K562 (cell line): ENCODE data around the gene LRRC3. TPM values are rescaled to one million over a fixed set of nuclear protein-coding genes. Genes with fewer than 3 reads are reported as not detected.

Source experiments
- ATAC-seq: fragments of 200-7000 bp; cut with Tn5 transposase; 3 replicates; pipeline ENCODE4 v1.9.1; 2020; ENCODE audit warnings: moderate library complexity
- BruUV-seq: library from RNA; stranded (reverse); fragments of 400-500 nt; replicated peaks from 2 replicates; lab custom pipeline; 2021; lab: Mats Ljungman, UMichigan
- CTCF ChIA-PET: fragments of 300-600 bp; formaldehyde crosslinking; extraction: SDS; loops from one replicate; lab custom pipeline; 2021; ENCODE audit warnings: low intra/inter-chr PET ratio; lab: Yijun Ruan, JAX
- POLR2A ChIA-PET: fragments of 300-600, 350-650 bp; sonication (Branson Sonifier 250); formaldehyde crosslinking; extraction: SDS; loops from one replicate; lab custom pipeline; 2021; ENCODE audit warnings: antibody characterized with exemption, inconsistent platforms; lab: Yijun Ruan, JAX
- DNase-seq, 4 experiments: peaks; one replicate each; pipeline versions ENCODE4 v3.0.0 to v3.0.0-alpha.2; 2011 to 2018; ENCODE audit warnings: low spot score in 3 of 4, mixed read lengths in 3 of 4; ENCODE audit errors: extremely low read depth in 1 of 4
- FAIRE-seq: peaks from 2 replicates; lab custom pipeline; 2011; peaks lifted over from hg19 to GRCh38; lab: Jason Lieb, UNC
- H2AFZ ChIP-seq: 2 replicates; pipeline ENCODE4 v1.6.0; 2011; ENCODE audit warnings: low read depth, low read length, control low read depth, inconsistent platforms
- H3K27ac ChIP-seq: fragments of 200-600 bp; 3 replicates; pipeline ENCODE4 v1.8.0; 2011; ENCODE audit warnings: low read depth, mild to moderate bottlenecking, control low read depth, inconsistent platforms, low read length, moderate library complexity, mixed read lengths; ENCODE audit errors: extremely low read depth
- H3K27me3 ChIP-seq, 2 experiments: fragments of 300-600 bp in 1 of 2; 2 replicates in 1 of 2; 3 replicates in 1 of 2; pipeline versions ENCODE4 v1.6.0 to v1.8.0; 2011; ENCODE audit warnings: inconsistent platforms in 2 of 2, low read length in 2 of 2, mild to moderate bottlenecking in 1 of 2, mixed read lengths in 1 of 2, moderate library complexity in 1 of 2; ENCODE audit not compliant: control insufficient read depth in 2 of 2, insufficient read depth in 2 of 2
- H3K36me3 ChIP-seq: fragments of 300-600 bp; 3 replicates; pipeline ENCODE4 v1.8.0; 2011; ENCODE audit warnings: mild to moderate bottlenecking, low read length, inconsistent platforms; ENCODE audit not compliant: control insufficient read depth, insufficient read depth
- H3K4me1 ChIP-seq, 2 experiments: fragments of 200-600 bp in 1 of 2; replicated peaks in 1 of 2; 2 replicates in 1 of 2; 3 replicates in 1 of 2; pipeline versions ENCODE4 v1.5.1 to v1.8.0; 2011; ENCODE audit warnings: inconsistent platforms in 2 of 2, low read length in 2 of 2, mild to moderate bottlenecking in 1 of 2, mixed read lengths in 1 of 2, moderate library complexity in 1 of 2; ENCODE audit not compliant: control insufficient read depth in 2 of 2, insufficient read depth in 2 of 2
- H3K4me2 ChIP-seq: 2 replicates; pipeline ENCODE4 v1.6.1; 2011; ENCODE audit warnings: low read length, control low read depth, inconsistent platforms, mixed read lengths; ENCODE audit not compliant: insufficient read depth
- H3K4me3 ChIP-seq: fragments of 200-600 bp; sonication (generic), shearing (Covaris generic); 2 replicates; pipeline ENCODE4 v1.5.1; 2016; ENCODE audit warnings: control low read depth, inconsistent platforms
- H3K79me2 ChIP-seq: fragments of 200-600 bp; 3 replicates; pipeline ENCODE4 v1.8.0; 2011; ENCODE audit warnings: low read length, inconsistent platforms; ENCODE audit not compliant: control insufficient read depth, insufficient read depth
- H3K9ac ChIP-seq, 2 experiments: 2 replicates each; pipeline versions ENCODE4 v1.6.0 to v1.6.1; 2011; ENCODE audit warnings: low read depth in 2 of 2, low read length in 2 of 2, control low read depth in 1 of 2, inconsistent platforms in 1 of 2, mild to moderate bottlenecking in 1 of 2, mixed read lengths in 1 of 2; ENCODE audit not compliant: insufficient read depth in 1 of 2
- H3K9me1 ChIP-seq: one replicate; pipeline ENCODE4 v1.6.0; 2011; ENCODE audit warnings: inconsistent platforms, mild to moderate bottlenecking, low read length, moderate library complexity; ENCODE audit not compliant: control insufficient read depth, insufficient read depth
- H3K9me3 ChIP-seq: replicated peaks from 2 replicates; pipeline ENCODE4 v1.5.1; 2011; ENCODE audit warnings: low read depth, low read length, inconsistent platforms; ENCODE audit not compliant: control insufficient read depth, insufficient read depth
- H4K20me1 ChIP-seq: replicated peaks from 2 replicates; pipeline ENCODE4 v1.6.1; 2011; ENCODE audit warnings: low read length, inconsistent platforms, mixed read lengths; ENCODE audit not compliant: control insufficient read depth, insufficient read depth
- ARHGAP35 ChIP-seq: fragments of 450-650 bp; IDR thresholded peaks from 2 replicates; pipeline ENCODE4 v1.6.1; 2018; ENCODE audit not compliant: partially characterized antibody
- IRF2 ChIP-seq: sonication (generic); formaldehyde crosslinking; IDR thresholded peaks from 2 replicates; pipeline ENCODE4 v1.8.1; 2022; ENCODE audit warnings: mild to moderate bottlenecking, missing genetic modification reagents
- KHSRP ChIP-seq: fragments of 450-650 bp; IDR thresholded peaks from 2 replicates; pipeline ENCODE4 v1.6.1; 2017
- U2AF1 ChIP-seq: fragments of 200-400 bp; formaldehyde crosslinking; optimal IDR thresholded peaks from 2 replicates; pipeline ENCODE3; 2017; ENCODE audit warnings: mild to moderate bottlenecking, low read depth, low read length, moderate library complexity
- ZNF280B ChIP-seq: fragments of 250-450 bp; sonication (Bioruptor Pico); IDR thresholded peaks from 2 replicates; pipeline ENCODE4 v1.5.1; 2021; ENCODE audit warnings: mild to moderate bottlenecking
- WGBS: fragments of 100-300 bp; shearing (Covaris generic); methylation state at CpG from one replicate; pipeline ENCODE4 v1.1.6; 2016; ENCODE audit warnings: low coverage, mixed read lengths; ENCODE audit not compliant: insufficient coverage; ENCODE audit errors: missing lambda C conversion rate; 5-methylcytosine and 5-hydroxymethylcytosine counted together
- in situ Hi-C: fragments of 300-500 bp; cut with MboI; formaldehyde crosslinking; loops from 4 replicates; pipeline ENCODE4 v1.15.0; 2018; ENCODE audit warnings: inconsistent platforms, mixed read lengths
- intact Hi-C: fragments of 100-400 bp; cut with micrococcal nuclease; formaldehyde crosslinking; loops from 2 replicates; pipeline ENCODE4 v1.14.2; 2022
- polyA plus RNA-seq, 8 experiments: library from polyadenylated mRNA; depleted of rRNA in 4 of 8; stranded (reverse) in 5 of 8; unstranded in 3 of 8; fragments of >200 nt; fragmentation: Nextera tagmentation in 2 of 8; fragmentation: Illumina TruSeq in 1 of 8; extraction: Ambion mirVana in 2 of 8; extraction: Trizol in 1 of 8; gene quantifications; 2 replicates each; pipeline versions ENCODE4 v1.2.1 to v1.2.3, GENCODE V29; 2011 to 2014; ENCODE audit warnings: inconsistent platforms in 1 of 8, missing spikeins in 1 of 8
- total RNA-seq, 7 experiments: library from RNA; depleted of rRNA in 6 of 7; stranded (reverse); fragments of >200 nt in 6 of 7; fragmentation: Illumina TruSeq in 2 of 7; extraction: Trizol in 2 of 7; gene quantifications; 2 replicates each; pipeline versions ENCODE4 v1.2.1 to v1.2.3, GENCODE V29; 2011 to 2021; ENCODE audit warnings: low replicate concordance in 1 of 7

The LRRC3 gene
- total and polyA plus RNA-seq, 9 of the 15 experiments (the other 6 are each of a cell fraction or from before 2014, with no cell fraction given) = 0.04 TPM; not detected in 7

GRCh38 chr21:44450402-44450801 lies 4.9 kb upstream of the LRRC3 start (continued):
- TF ChIP-seq KHSRP = no peak
- TF ChIP-seq, all 486 proteins: peak for 0

- CTCF ChIA-PET = no interaction called here
- TF ChIP-seq IRF2 = no peak
- no peak for TF ChIP-seq U2AF1
- WGBS = under 1% methylated on average over 11 of the region's 14 CpGs
- no peak overlapping the region for H2AFZ ChIP-seq
- ATAC-seq (no peak), FAIRE-seq (no peak), DNase-seq (no peak)
- H4K20me1 ChIP-seq = no peaks in the 10 kb centered on the region
- H3K9me3 ChIP-seq = no peaks in the 10 kb centered on the region
- BruUV-seq = no TSS peak
- intact Hi-C loops = no loop called here
- no peaks in the 10 kb centered on the region for H3K9me1 ChIP-seq
- H3K27me3 ChIP-seq = peaks cover 41 to 57% of the 10 kb centered on the region in 2 experiments
- H3K79me2 ChIP-seq = no peaks in the 10 kb centered on the region
- 0 out of 4 replicates have a peak overlapping the region, but pooled peaks of 1 of the 2 experiments have one; percentile 13 for H3K9ac ChIP-seq
- H3K4me3 ChIP-seq = no peak overlapping the region
- no peaks in the 10 kb centered on the region for H3K36me3 ChIP-seq
- POLR2A ChIA-PET = interaction anchor here (0.6 to 1.4 kb wide), 3 partner anchors 11 to 281 kb away, joined by 3 to 5 read pairs (median 3); no protein-coding TSS in a partner anchor
- H3K4me2 ChIP-seq = no peak overlapping the region
- in situ Hi-C loops = no loop called here
- no peak overlapping the region for H3K27ac ChIP-seq
- H3K4me1 ChIP-seq = peaks cover 0 to 13% of the 10 kb centered on the region in 2 experiments; a peak in 1 of 5 replicates
Observed at GRCh38 chr21:44450999-44451398, 4.3 kb upstream of the LRRC3 start.

GRCh38 chr21:44453120-44453519 lies 2.2 kb upstream of the LRRC3 start:
- DNase-seq (no peak), ATAC-seq (no peak), FAIRE-seq (no peak)
- H3K9me1 ChIP-seq = no peaks in the 10 kb centered on the region
- WGBS = 0% methylated on average over 3 of the region's 3 CpGs
- no peaks in the 10 kb centered on the region for H3K9me3 ChIP-seq
- H3K9ac ChIP-seq = no peak overlapping the region
- POLR2A ChIA-PET = no interaction called here
- intact Hi-C loops = no loop called here
- no peak overlapping the region for H3K27ac ChIP-seq
- CTCF ChIA-PET = no interaction called here
- H3K4me1 ChIP-seq = peaks cover 0 to 26% of the 10 kb centered on the region in 2 experiments; a peak in 1 of 5 replicates
- in situ Hi-C loops = no loop called here
- no peaks in the 10 kb centered on the region; the same call in 1 of the 2 replicates for H4K20me1 ChIP-seq
- no peak overlapping the region for H3K4me3 ChIP-seq
- no peak overlapping the region for H3K4me2 ChIP-seq
- no TSS peak for BruUV-seq
- no peak overlapping the region for H2AFZ ChIP-seq
- no peaks in the 10 kb centered on the region for H3K36me3 ChIP-seq
- H3K79me2 ChIP-seq = no peaks in the 10 kb centered on the region
- TF ChIP-seq ARHGAP35 (no peak), ZNF280B (no peak)
- TF ChIP-seq, all 486 proteins: peak for 0
- peaks cover 40 to 60% of the 10 kb centered on the region in 2 experiments for H3K27me3 ChIP-seq
